Stimulated activated CD8-positive, alpha-beta memory T cell treated with anti-CD3 and anti-CD28 coated beads, Interleukin-2, amount 100 ng/mL, for 48 hours (primary cell): Measurements from ENCODE around the gene C1orf122.

Experiments
- DNase-seq, 2 donors: peaks; one replicate each; pipeline ENCODE4 v3.0.0-alpha.2; 2020; ENCODE audit warnings: low read depth in 2 of 2

Gene C1orf122

DNA sequence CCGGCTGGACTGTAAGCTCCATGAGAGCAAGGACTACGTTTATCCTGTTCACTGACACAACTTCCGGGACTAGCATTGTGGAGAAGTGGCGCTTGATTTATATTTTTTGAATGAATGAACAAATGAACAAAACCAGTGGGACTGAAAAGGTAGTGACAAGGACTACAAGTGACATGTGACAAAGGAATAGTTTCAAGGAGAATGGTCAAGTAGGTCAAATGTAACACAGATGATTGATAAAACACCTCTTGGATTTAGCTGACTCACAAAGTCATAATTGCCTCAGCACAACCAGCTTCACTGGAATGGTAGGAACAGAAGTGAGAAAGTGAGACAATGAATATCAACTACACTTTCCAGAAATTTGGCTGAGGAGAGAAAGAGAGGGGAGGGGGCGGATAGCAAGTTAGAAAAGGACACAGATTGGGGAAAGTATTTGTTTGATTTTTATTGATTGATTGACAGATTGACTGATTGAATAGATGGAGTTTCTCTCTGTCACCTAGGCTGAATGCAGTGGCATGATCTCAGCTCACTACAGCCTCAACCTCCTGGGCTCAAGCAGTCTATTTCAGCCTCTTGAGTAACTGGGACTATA is 37.6 kb downstream of the C1orf122 start:
- DNase-seq = no peak

GRCh38 chr1:37845786-37846185 is 38.2 kb downstream of the C1orf122 start:
- no peak for DNase-seq

- DNase-seq = no peak
These were observed 39.2 kb downstream of the C1orf122 start for GRCh38 chr1:37846647-37847339.

- DNase-seq = no peak
These were observed 41.9 kb downstream of the C1orf122 start for GRCh38 chr1:37849480-37849879.

DNA sequence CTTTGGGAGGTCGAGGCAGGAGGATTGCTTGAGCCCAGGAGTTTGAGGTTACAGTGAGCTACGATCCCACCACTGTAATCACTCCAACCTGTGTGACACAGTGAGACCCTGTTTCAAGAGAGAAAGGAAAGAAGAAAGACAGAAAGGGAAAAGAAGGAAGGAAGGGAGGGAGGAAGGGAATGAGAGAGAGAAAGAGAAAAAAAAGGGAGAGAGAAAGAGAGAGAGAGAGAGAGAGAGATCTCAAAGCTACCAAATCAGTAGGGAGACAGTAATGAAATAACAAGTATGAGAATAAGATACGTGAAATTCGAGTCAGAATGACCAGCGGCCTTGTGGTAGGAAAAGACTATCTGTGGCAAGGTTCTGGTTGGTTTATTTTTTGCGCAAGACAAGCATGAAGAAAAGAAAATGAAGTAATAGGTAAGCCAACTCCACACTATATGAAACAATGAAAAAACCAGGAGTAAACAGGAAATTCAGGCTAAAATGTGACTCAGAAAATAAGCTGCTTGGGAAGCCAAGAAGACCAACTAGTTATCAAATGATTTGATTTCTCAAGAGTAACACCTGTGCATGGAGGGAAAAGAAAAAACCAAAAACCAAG is 42.9 kb downstream of the C1orf122 start:
- no peak for DNase-seq

DNA sequence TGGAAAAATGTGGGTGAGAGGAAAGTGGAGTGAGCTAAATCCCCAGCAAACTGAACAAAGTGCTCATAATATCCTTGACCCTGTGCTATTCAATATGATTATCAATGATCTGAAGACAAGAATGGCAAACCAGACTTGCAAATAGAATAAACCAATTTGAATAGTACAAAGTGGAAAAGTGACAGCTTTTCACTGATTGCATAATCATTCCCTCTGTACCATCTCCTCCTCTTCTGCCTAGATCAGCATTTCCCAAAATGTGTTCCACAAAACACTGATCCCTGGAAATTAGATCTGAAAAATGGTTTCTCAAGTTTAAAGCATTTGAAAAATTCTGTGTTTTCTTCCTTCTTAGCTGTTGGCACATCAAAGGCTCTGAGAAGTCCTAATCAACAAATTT is 43.7 kb downstream of the C1orf122 start:
- no peak for DNase-seq

DNA sequence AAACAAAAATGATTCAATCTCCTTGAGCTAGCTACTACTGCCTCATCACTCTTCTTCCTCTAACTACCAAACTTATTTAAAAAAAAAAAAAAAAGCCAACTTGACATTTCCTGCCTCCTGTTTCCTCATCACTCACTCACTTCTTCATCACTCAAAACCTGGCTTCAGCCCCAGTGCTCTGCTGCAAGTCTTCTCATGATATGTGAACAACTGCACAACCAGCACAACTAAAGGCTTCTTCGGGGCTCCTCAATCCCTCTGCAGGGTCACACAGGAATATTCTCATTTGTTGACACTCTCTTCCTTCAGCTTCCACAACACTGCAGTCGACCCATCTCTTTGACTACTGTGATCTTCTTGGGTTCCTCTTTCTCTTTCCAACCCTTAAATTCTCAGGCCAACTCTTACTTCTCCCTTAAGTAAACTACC is 44.2 kb downstream of the C1orf122 start:
- DNase-seq = no peak

DNA sequence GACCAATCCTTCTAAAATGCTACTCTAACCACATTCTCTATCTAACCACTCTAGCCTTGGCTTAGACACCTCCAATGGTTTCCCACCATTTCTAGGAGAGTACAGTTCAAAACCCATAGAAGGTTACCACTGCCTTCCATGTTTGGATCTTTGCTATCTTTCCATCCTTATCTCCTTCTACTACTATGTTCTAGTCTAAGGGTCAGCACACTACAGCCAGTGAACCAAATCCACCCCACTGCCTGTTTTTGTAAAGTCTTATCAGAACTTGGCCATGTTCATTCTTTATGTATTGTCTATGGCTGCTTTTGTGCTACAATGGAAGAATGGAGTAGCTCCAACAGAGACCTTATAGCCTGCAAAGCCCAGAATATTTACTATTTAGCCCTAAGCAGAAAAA is 45.6 kb downstream of the C1orf122 start:
- DNase-seq = no peak

GRCh38 chr1:37854406-37854805 is 46.8 kb downstream of the C1orf122 start:
- no peak for DNase-seq
